A549 (cell line): ENCODE results near the gene MGAT5. TPM values are rescaled to one million over a fixed set of nuclear protein-coding genes. Genes with fewer than 3 reads are reported as not detected.

Experiments used
- ATAC-seq, 2 experiments: fragments of 200-7000 bp in 1 of 2; fragments of >200 bp in 1 of 2; cut with Nextera tagmentation in 1 of 2; cut with Tn5 transposase in 1 of 2; 3 replicates each; pipeline versions ENCODE4 v1.8.0 to v1.9.1; 2018 to 2020; ENCODE audit warnings: mild to moderate bottlenecking in 1 of 2, moderate library complexity in 1 of 2
- CTCF ChIA-PET: fragments of 300-600 bp; sonication (Branson Sonifier 250); formaldehyde crosslinking; extraction: SDS; loops from one replicate; lab custom pipeline; 2021; ENCODE audit warnings: antibody characterized with exemption, inconsistent platforms; lab: Yijun Ruan, JAX
- POLR2A ChIA-PET: fragments of 350-600 bp; formaldehyde crosslinking; extraction: SDS; loops from one replicate; lab custom pipeline; 2021; ENCODE audit warnings: antibody characterized with exemption, inconsistent platforms; lab: Yijun Ruan, JAX
- DNase-seq, 2 experiments: peaks; one replicate each; pipeline versions ENCODE4 v3.0.0 to v3.0.0-alpha.2; 2011 to 2016; ENCODE audit warnings: low read depth in 1 of 2, low spot score in 1 of 2
- FAIRE-seq: peaks from 2 replicates; lab custom pipeline; 2011; peaks lifted over from hg19 to GRCh38; lab: Jason Lieb, UNC
- H3K27ac ChIP-seq, 2 experiments: fragments of >200 bp; sonication (Bioruptor Twin); formaldehyde crosslinking; 3 replicates each; pipeline ENCODE4 v1.5.1; 2016 to 2017
- H3K4me1 ChIP-seq: fragments of >200 bp; sonication (Bioruptor Twin); formaldehyde crosslinking; 3 replicates; pipeline ENCODE4 v1.6.1; 2016
- H3K4me2 ChIP-seq: fragments of >200 bp; sonication (Bioruptor Twin); formaldehyde crosslinking; 3 replicates; pipeline ENCODE4 v1.6.1; 2016
- H3K4me3 ChIP-seq: fragments of >200 bp; sonication (Bioruptor Twin); formaldehyde crosslinking; 3 replicates; pipeline ENCODE4 v1.5.1; 2016
- H3K9me3 ChIP-seq: fragments of >200 bp; sonication (Bioruptor Twin); formaldehyde crosslinking; 3 replicates; pipeline ENCODE4 v1.6.1; 2016
- BHLHE40 ChIP-seq: IDR thresholded peaks from 2 replicates; pipeline ENCODE4 v1.6.1; 2012; ENCODE audit warnings: low read depth, low read length, inconsistent platforms
- CBX2 ChIP-seq: fragments of 200-600 bp; sonication (generic); IDR thresholded peaks from 2 replicates; pipeline ENCODE4 v1.6.1; 2016; ENCODE audit warnings: low read depth, mild to moderate bottlenecking, borderline replicate concordance
- CTCF ChIP-seq: fragments of >200 bp; sonication (Bioruptor Twin); formaldehyde crosslinking; IDR thresholded peaks from 3 replicates; pipeline ENCODE4 v1.5.1; 2016
- EHF ChIP-seq: fragments of 250-450 bp; sonication (Bioruptor Pico); IDR thresholded peaks from 2 replicates; pipeline ENCODE4 v1.5.0; 2020; ENCODE audit warnings: mild to moderate bottlenecking
- ESRRA ChIP-seq: fragments of 150-350 bp; IDR thresholded peaks from 2 replicates; pipeline ENCODE4 v1.6.1; 2014; ENCODE audit warnings: mild to moderate bottlenecking, low read length, borderline replicate concordance
- FOSL2 ChIP-seq, 2 experiments: fragments of 450-650 bp in 1 of 2; fragments of >200 bp in 1 of 2; sonication (Bioruptor Twin) in 1 of 2; formaldehyde crosslinking; IDR thresholded peaks; 2 replicates each; pipeline versions ENCODE4 v1.5.0 to v1.6.1; 2016 to 2020; ENCODE audit warnings: mild to moderate bottlenecking in 1 of 2, moderate library complexity in 1 of 2
- GATA3 ChIP-seq: IDR thresholded peaks from 2 replicates; pipeline ENCODE4 v1.6.1; 2012; ENCODE audit warnings: borderline replicate concordance
- HDAC2 ChIP-seq: fragments of 200-600 bp; sonication (generic); IDR thresholded peaks from 2 replicates; pipeline ENCODE4 v1.6.1; 2016
- HEYL ChIP-seq: fragments of 250-450 bp; sonication (Bioruptor Pico); IDR thresholded peaks from 2 replicates; pipeline ENCODE4 v1.8.0; 2021; ENCODE audit warnings: mild to moderate bottlenecking, moderate library complexity
- HOXB13 ChIP-seq: fragments of 250-450 bp; sonication (Bioruptor Pico); IDR thresholded peaks from 2 replicates; pipeline ENCODE4 v1.5.0; 2020; ENCODE audit warnings: low read depth, mild to moderate bottlenecking, moderate library complexity
- JUNB ChIP-seq: fragments of >200 bp; sonication (Bioruptor Twin); formaldehyde crosslinking; IDR thresholded peaks from 2 replicates; pipeline ENCODE4 v1.6.1; 2016
- KDM5A ChIP-seq: fragments of 200-600 bp; sonication (generic); IDR thresholded peaks from 2 replicates; pipeline ENCODE4 v1.6.1; 2016; ENCODE audit warnings: antibody characterized with exemption, mild to moderate bottlenecking
- MAFK ChIP-seq: fragments of 450-650 bp; IDR thresholded peaks from 2 replicates; pipeline ENCODE4 v1.6.1; 2014; ENCODE audit not compliant: partially characterized antibody
- NPAS2 ChIP-seq: fragments of 250-450 bp; sonication (Bioruptor Pico); IDR thresholded peaks from 2 replicates; pipeline ENCODE4 v1.8.0; 2022; ENCODE audit warnings: mild to moderate bottlenecking, moderate library complexity, borderline replicate concordance
- PHF8 ChIP-seq: fragments of 200-600 bp; sonication (generic); IDR thresholded peaks from 2 replicates; pipeline ENCODE4 v1.6.1; 2016; ENCODE audit warnings: low read depth, mild to moderate bottlenecking, antibody characterized with exemption, moderate library complexity, borderline replicate concordance
- POLR2A ChIP-seq: IDR thresholded peaks from 2 replicates; pipeline ENCODE4 v1.6.1; 2012; ENCODE audit warnings: mild to moderate bottlenecking, low read length
- RAD21 ChIP-seq, 2 experiments: fragments of >200 bp in 1 of 2; sonication (Bioruptor Twin) in 1 of 2; formaldehyde crosslinking in 1 of 2; IDR thresholded peaks in 1 of 2; conservative IDR thresholded peaks in 1 of 2; 2 replicates in 1 of 2; 3 replicates in 1 of 2; pipeline ENCODE4 v1.6.1; 2012 to 2018; ENCODE audit warnings: inconsistent platforms in 1 of 2
- RNF2 ChIP-seq: fragments of 200-600 bp; sonication (generic); IDR thresholded peaks from 2 replicates; pipeline ENCODE4 v1.6.1; 2016; ENCODE audit warnings: low read depth, mild to moderate bottlenecking, antibody characterized with exemption, moderate library complexity, borderline replicate concordance
- SMC3 ChIP-seq: fragments of >200 bp; sonication (Bioruptor Twin); formaldehyde crosslinking; IDR thresholded peaks from 3 replicates; pipeline ENCODE4 v1.6.1; 2018; ENCODE audit warnings: inconsistent platforms
- SREBF2 ChIP-seq: fragments of 450-650 bp; IDR thresholded peaks from 2 replicates; pipeline ENCODE4 v1.6.1; 2014; ENCODE audit warnings: mild to moderate bottlenecking, moderate library complexity
- TP53 ChIP-seq: fragments of 250-450 bp; sonication (Bioruptor Pico); IDR thresholded peaks from 2 replicates; pipeline ENCODE4 v1.5.0; 2021; ENCODE audit warnings: mild to moderate bottlenecking, moderate library complexity
- ZFP36 ChIP-seq: fragments of 450-650 bp; IDR thresholded peaks from 2 replicates; pipeline ENCODE4 v1.6.1; 2014; ENCODE audit warnings: borderline replicate concordance; ENCODE audit not compliant: partially characterized antibody
- ZNF302 ChIP-seq: fragments of 250-450 bp; sonication (Bioruptor Pico); IDR thresholded peaks from 2 replicates; pipeline ENCODE4 v1.9.0; 2021; ENCODE audit warnings: inconsistent platforms, mild to moderate bottlenecking, moderate library complexity
- ZSCAN20 ChIP-seq: fragments of 250-450 bp; sonication (Bioruptor Pico); IDR thresholded peaks from 2 replicates; pipeline ENCODE4 v1.8.0; 2022; ENCODE audit warnings: mild to moderate bottlenecking, moderate library complexity
- WGBS: methylation state at CpG from one replicate; pipeline ENCODE4 v1.1.6; 2017; ENCODE audit errors: missing lambda C conversion rate; 5-methylcytosine and 5-hydroxymethylcytosine counted together
- polyA plus RNA-seq, 4 experiments: library from polyadenylated mRNA; depleted of rRNA in 3 of 4; stranded (reverse); fragments of >200 nt; fragmentation: RNase III in 1 of 4; extraction: RNeasy Plus Mini Kit Qiagen cat#74134 plus additional on column Dnase treatment in 1 of 4; gene quantifications; 2 replicates in 3 of 4; 3 replicates in 1 of 4; pipeline ENCODE4 v1.2.3, GENCODE V29; 2011 to 2017
- TF ChIP-seq, protein P1 (sequence below): fragments of >200 bp; sonication (Bioruptor Twin); formaldehyde crosslinking; IDR thresholded peaks from 2 replicates; pipeline ENCODE4 v1.6.1; 2016

The MGAT5 gene
- polyA plus RNA-seq, 2 of the 4 experiments (the other 2 are of a cell fraction): 13.2 to 17.1 TPM

GRCh38 chr2:134207589-134208209 is 46.2 kb upstream of the MGAT5 start:
- Histone ChIP-seq H3K27ac (no peak overlapping the region), H3K4me3 (no peak overlapping the region), H3K4me2 (no peak overlapping the region), H3K4me1 (no peaks in the 10 kb centered on the region), H3K9me3 (no peaks in the 10 kb centered on the region)
- DNase-seq: peak; percentile 51 to 69
- ATAC-seq: peak; percentile 99 to 100
- no peak for FAIRE-seq
- WGBS: 57% methylated on average over 4 of the region's 5 CpGs
- POLR2A ChIA-PET: no interaction called here
- TF ChIP-seq ZNF302 (CRISPR knock-in tag): no peak
- no peak for TF ChIP-seq HDAC2
- no peak for TF ChIP-seq CBX2
- no peak for TF ChIP-seq HOXB13
- no peak for TF ChIP-seq TP53 (CRISPR knock-in tag)
- peak; percentile 75 to 80 for TF ChIP-seq RAD21 (conservative IDR thresholded peaks at IDR 0.05 in 1 of 2, IDR thresholded peaks at IDR 0.05 in 1 of 2)
- TF ChIP-seq EHF (CRISPR knock-in tag): no peak
- TF ChIP-seq RNF2: no peak
- no peak for TF ChIP-seq NPAS2 (CRISPR knock-in tag)
- no peak for TF ChIP-seq PHF8
- TF ChIP-seq ZFP36: no peak
- TF ChIP-seq ZSCAN20 (CRISPR knock-in tag): no peak
- no peak for TF ChIP-seq HEYL (CRISPR knock-in tag)
- TF ChIP-seq FOSL2 (IDR thresholded peaks at IDR 0.05): no peak
- TF ChIP-seq FOSL2 (CRISPR knock-in tag; IDR thresholded peaks at IDR 0.05): no peak
- peak; percentile 80 for TF ChIP-seq SMC3
- no peak for TF ChIP-seq SREBF2
- peak; percentile 66 for TF ChIP-seq CTCF
- CTCF ChIA-PET: interaction anchor here (0.7 to 4.6 kb wide), 24 partner anchors 9 to 628 kb away, joined by 3 to 70 read pairs (median 4); no protein-coding TSS in a partner anchor

DNA sequence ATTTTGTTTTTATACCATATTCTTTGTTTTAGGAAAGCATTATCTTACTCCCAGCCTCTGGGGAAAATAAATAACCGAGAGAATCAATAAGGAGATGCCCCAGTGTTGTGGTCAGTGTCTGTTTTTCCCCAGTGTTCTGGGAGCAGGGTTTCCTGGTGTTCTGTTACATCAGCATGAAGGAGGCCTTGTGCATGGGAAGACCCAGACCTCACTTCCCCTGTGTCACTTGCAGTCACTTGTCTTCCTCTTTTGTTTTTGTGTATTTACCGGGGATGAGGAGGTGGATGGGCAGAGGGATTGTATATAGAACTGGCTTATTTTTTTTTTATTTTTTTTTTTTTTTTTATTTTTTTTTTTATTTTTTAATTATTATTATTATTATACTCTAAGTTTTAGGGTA is 45.0 kb upstream of the MGAT5 start:
- no peaks in the 10 kb centered on the region for H3K9me3 ChIP-seq
- ATAC-seq (no peak), DNase-seq (no peak), FAIRE-seq (no peak)
- no peak overlapping the region for H3K27ac ChIP-seq
- TF ChIP-seq MAFK (no peak), HEYL (CRISPR knock-in tag) (no peak), RAD21 (conservative IDR thresholded peaks at IDR 0.05 in 1 of 2, IDR thresholded peaks at IDR 0.05 in 1 of 2) (no peak), TP53 (CRISPR knock-in tag) (no peak), KDM5A (no peak), BHLHE40 (no peak), ZSCAN20 (CRISPR knock-in tag) (no peak), JUNB (no peak), GATA3 (no peak), ZFP36 (no peak), ESRRA (no peak), POLR2A (no peak)
- TF ChIP-seq, protein P1, sequence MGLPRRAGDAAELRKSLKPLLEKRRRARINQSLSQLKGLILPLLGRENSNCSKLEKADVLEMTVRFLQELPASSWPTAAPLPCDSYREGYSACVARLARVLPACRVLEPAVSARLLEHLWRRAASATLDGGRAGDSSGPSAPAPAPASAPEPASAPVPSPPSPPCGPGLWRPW: no peak
- TF ChIP-seq, all 56 proteins: peak for 0
- ChIA-PET POLR2A (no interaction called here), CTCF (interaction anchor here (1.2 to 4.6 kb wide), 4 partner anchors 8 to 91 kb away, joined by 4 to 70 read pairs (median 13); no protein-coding TSS in a partner anchor)
- H3K4me2 ChIP-seq: no peak overlapping the region
- WGBS: 74% methylated on average over 2 of the region's 2 CpGs
- no peak overlapping the region for H3K4me3 ChIP-seq
- H3K4me1 ChIP-seq: no peaks in the 10 kb centered on the region
